ENCODE data around the gene GNAQ.

GNAQ gene

GRCh38 chr9:77938163-77938562 is 93.4 kb downstream of the GNAQ start:
- no peak for DNase-seq

GRCh38 chr9:77935974-77936373 is 95.6 kb downstream of the GNAQ start:
- no peak for DNase-seq

GRCh38 chr9:77935211-77935610 is 96.4 kb downstream of the GNAQ start:
- no peak for DNase-seq

- DNase-seq, result no peak
Measured at GRCh38 chr9:77933976-77934375, 97.6 kb downstream of the GNAQ start.

- no peak for DNase-seq
Measured at GRCh38 chr9:77933019-77933418, 98.6 kb downstream of the GNAQ start.

- no peak for DNase-seq
Measured at GRCh38 chr9:77929942-77930341, 101.7 kb downstream of the GNAQ start.

GRCh38 chr9:77927265-77927664 is 104.3 kb downstream of the GNAQ start:
- DNase-seq, result no peak

GRCh38 chr9:77926371-77926878 is 105.2 kb downstream of the GNAQ start:
- DNase-seq, result no peak

- DNase-seq, result no peak
Measured at GRCh38 chr9:77922591-77922990, 109.0 kb downstream of the GNAQ start.

- DNase-seq, result no peak
Measured at GRCh38 chr9:77917800-77918199, 113.8 kb downstream of the GNAQ start.

GRCh38 chr9:77916820-77917219 is 114.8 kb downstream of the GNAQ start:
- no peak for DNase-seq

- no peak for DNase-seq
Measured at GRCh38 chr9:77916410-77916819, 115.2 kb downstream of the GNAQ start.

GRCh38 chr9:77915744-77916143 is 115.9 kb downstream of the GNAQ start:
- no peak for DNase-seq

- no peak for DNase-seq
Measured at GRCh38 chr9:77912895-77913693, 118.5 kb downstream of the GNAQ start.

GRCh38 chr9:77911928-77912327 is 119.7 kb downstream of the GNAQ start:
- DNase-seq, result no peak

GRCh38 chr9:77910194-77910621 is 121.4 kb downstream of the GNAQ start:
- DNase-seq, result no peak

GRCh38 chr9:77909306-77909705 is 122.3 kb downstream of the GNAQ start:
- peak; percentile 48 for DNase-seq

- no peak for DNase-seq
Measured at GRCh38 chr9:77908293-77908692, 123.3 kb downstream of the GNAQ start.

GRCh38 chr9:77907585-77907984 is 124.0 kb downstream of the GNAQ start:
- DNase-seq, result no peak

GRCh38 chr9:77906991-77907390 is 124.6 kb downstream of the GNAQ start:
- DNase-seq, result no peak

- no peak for DNase-seq
Measured at GRCh38 chr9:77903666-77904285, 127.8 kb downstream of the GNAQ start.

GRCh38 chr9:77901771-77902170 is 129.8 kb downstream of the GNAQ start:
- no peak for DNase-seq

- no peak for DNase-seq
Measured at GRCh38 chr9:77901018-77901417, 130.6 kb downstream of the GNAQ start.

- no peak for DNase-seq
Measured at GRCh38 chr9:77899679-77900354, 131.8 kb downstream of the GNAQ start.

Data from CD4-positive, alpha-beta T cell treated with Interleukin-17A for 1 hour (primary cell).